ENCODE results near the gene RAD51B.

RAD51B gene

GRCh38 chr14:68143341-68143841, 323.8 kb downstream of the RAD51B start:
- Histone ChIP-seq H3K4me2 (ENCODE audit: low read depth, low read length) (no peak overlapping the region), H4K20me1 (ENCODE audit: insufficient read depth, low read length) (no peaks in the 10 kb centered on the region), H3K79me2 (ENCODE audit: low read length) (no peaks in the 10 kb centered on the region), H3K9me3 (replicated peaks; ENCODE audit: insufficient read depth, low read length) (no peaks in the 10 kb centered on the region), H3K4me1 (ENCODE audit: low read length) (no peaks in the 10 kb centered on the region), H3K27ac (ENCODE audit: low read length) (no peak overlapping the region), H3K27me3 (replicated peaks; ENCODE audit: insufficient read depth, low read length) (no peaks in the 10 kb centered on the region), H3K9ac (ENCODE audit: low read length) (no peak overlapping the region), H2AFZ (ENCODE audit: low read length) (no peak overlapping the region), H3K36me3 (replicated peaks; ENCODE audit: insufficient read depth, low read length) (no peaks in the 10 kb centered on the region), H3K4me3 (ENCODE audit: low read length) (no peak overlapping the region), H3F3A (ENCODE audit: insufficient read depth, low read length) (no peaks in the 10 kb centered on the region), H3K9me2 (replicated peaks; ENCODE audit: insufficient read depth, low read length) (no peaks in the 10 kb centered on the region)
- TF ChIP-seq, protein P1, sequence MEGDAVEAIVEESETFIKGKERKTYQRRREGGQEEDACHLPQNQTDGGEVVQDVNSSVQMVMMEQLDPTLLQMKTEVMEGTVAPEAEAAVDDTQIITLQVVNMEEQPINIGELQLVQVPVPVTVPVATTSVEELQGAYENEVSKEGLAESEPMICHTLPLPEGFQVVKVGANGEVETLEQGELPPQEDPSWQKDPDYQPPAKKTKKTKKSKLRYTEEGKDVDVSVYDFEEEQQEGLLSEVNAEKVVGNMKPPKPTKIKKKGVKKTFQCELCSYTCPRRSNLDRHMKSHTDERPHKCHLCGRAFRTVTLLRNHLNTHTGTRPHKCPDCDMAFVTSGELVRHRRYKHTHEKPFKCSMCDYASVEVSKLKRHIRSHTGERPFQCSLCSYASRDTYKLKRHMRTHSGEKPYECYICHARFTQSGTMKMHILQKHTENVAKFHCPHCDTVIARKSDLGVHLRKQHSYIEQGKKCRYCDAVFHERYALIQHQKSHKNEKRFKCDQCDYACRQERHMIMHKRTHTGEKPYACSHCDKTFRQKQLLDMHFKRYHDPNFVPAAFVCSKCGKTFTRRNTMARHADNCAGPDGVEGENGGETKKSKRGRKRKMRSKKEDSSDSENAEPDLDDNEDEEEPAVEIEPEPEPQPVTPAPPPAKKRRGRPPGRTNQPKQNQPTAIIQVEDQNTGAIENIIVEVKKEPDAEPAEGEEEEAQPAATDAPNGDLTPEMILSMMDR (IDR thresholded peaks at IDR 0.05; ENCODE audit: low read length): no peak
- TF ChIP-seq EZH2phosphoT487 (IDR thresholded peaks at IDR 0.05; ENCODE audit: low read length): no peak
- no peak for TF ChIP-seq EZH2 (optimal IDR thresholded peaks at IDR 0.05; ENCODE audit: low read depth, low read length)
- no peak for DNase-seq

DNA sequence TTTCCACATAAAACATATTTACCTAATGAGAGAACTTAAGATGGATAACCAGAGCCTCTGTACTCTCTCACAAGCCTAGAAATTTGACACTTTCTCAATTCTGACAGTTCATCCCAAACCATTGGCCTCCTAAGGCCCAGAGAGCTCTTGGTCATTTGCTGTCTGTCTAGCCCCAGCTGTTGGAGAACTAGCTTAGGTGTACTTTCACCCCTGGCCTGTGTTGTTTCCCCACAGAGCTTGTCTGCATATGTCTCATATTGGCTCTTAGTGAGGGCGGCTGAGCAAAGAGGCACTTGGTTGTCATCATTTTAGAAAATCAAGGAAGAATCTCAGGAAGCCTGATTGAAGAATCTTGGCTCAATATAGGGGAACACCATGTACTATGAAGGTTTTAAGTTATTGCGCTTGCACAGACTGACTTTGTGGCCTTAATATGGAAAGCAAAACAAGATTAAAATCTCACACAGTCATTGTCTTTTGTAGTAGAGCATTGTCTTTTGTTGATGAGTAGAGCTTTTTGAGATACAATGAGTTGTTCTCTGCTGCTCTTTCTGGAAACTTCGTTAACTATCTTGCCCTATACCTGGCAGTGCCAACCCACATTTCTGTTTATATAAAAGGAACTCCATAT, 324.6 kb downstream of the RAD51B start:
- no peaks in the 10 kb centered on the region for H3K9me2 ChIP-seq (replicated peaks; ENCODE audit: insufficient read depth, low read length)
- H3F3A ChIP-seq (ENCODE audit: insufficient read depth, low read length): no peaks in the 10 kb centered on the region
- TF ChIP-seq EZH2 (optimal IDR thresholded peaks at IDR 0.05; ENCODE audit: low read depth, low read length) (no peak), EZH2phosphoT487 (IDR thresholded peaks at IDR 0.05; ENCODE audit: low read length) (no peak)
- TF ChIP-seq, protein P1 (IDR thresholded peaks at IDR 0.05; ENCODE audit: low read length): no peak
- no peak overlapping the region for H2AFZ ChIP-seq (ENCODE audit: low read length)
- H3K9ac ChIP-seq (ENCODE audit: low read length): no peak overlapping the region
- H3K36me3 ChIP-seq (replicated peaks; ENCODE audit: insufficient read depth, low read length): no peaks in the 10 kb centered on the region
- no peaks in the 10 kb centered on the region for H3K79me2 ChIP-seq (ENCODE audit: low read length)
- H3K27me3 ChIP-seq (replicated peaks; ENCODE audit: insufficient read depth, low read length): no peaks in the 10 kb centered on the region
- no peaks in the 10 kb centered on the region for H4K20me1 ChIP-seq (ENCODE audit: insufficient read depth, low read length)
- H3K27ac ChIP-seq (ENCODE audit: low read length): no peak overlapping the region
- H3K4me1 ChIP-seq (ENCODE audit: low read length): no peaks in the 10 kb centered on the region
- H3K4me2 ChIP-seq (ENCODE audit: low read depth, low read length): no peak overlapping the region
- H3K9me3 ChIP-seq (replicated peaks; ENCODE audit: insufficient read depth, low read length): no peaks in the 10 kb centered on the region
- DNase-seq: no peak
- H3K4me3 ChIP-seq (ENCODE audit: low read length): no peak overlapping the region

DNA sequence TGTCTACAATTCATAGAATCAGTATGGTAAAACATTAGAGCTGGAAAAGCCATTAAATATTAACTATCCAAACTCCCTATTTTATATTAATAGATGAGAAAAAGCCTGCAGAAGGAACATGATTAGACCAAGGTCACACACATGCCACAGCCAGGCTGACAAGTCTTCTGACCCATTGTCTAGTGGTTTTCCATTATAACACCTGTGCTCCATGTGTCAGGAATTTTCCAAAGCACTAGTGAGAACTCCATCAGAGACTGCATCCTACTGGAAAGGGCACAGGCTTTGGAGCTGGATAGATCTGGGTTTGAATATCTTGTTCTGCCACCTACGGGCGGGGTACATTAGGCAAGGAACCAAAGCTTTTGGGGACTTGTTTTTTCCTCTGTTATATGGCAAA, 325.5 kb downstream of the RAD51B start:
- Histone ChIP-seq H3F3A (ENCODE audit: insufficient read depth, low read length) (no peaks in the 10 kb centered on the region), H3K27me3 (replicated peaks; ENCODE audit: insufficient read depth, low read length) (no peaks in the 10 kb centered on the region), H3K9ac (ENCODE audit: low read length) (no peak overlapping the region), H3K9me2 (replicated peaks; ENCODE audit: insufficient read depth, low read length) (no peaks in the 10 kb centered on the region), H3K36me3 (replicated peaks; ENCODE audit: insufficient read depth, low read length) (no peaks in the 10 kb centered on the region), H3K79me2 (ENCODE audit: low read length) (no peaks in the 10 kb centered on the region), H3K9me3 (replicated peaks; ENCODE audit: insufficient read depth, low read length) (no peaks in the 10 kb centered on the region), H2AFZ (ENCODE audit: low read length) (no peak overlapping the region), H3K4me1 (ENCODE audit: low read length) (no peaks in the 10 kb centered on the region), H3K27ac (ENCODE audit: low read length) (no peak overlapping the region), H3K4me3 (ENCODE audit: low read length) (no peak overlapping the region), H3K4me2 (ENCODE audit: low read depth, low read length) (no peak overlapping the region), H4K20me1 (ENCODE audit: insufficient read depth, low read length) (no peaks in the 10 kb centered on the region)
- TF ChIP-seq, protein P1 (IDR thresholded peaks at IDR 0.05; ENCODE audit: low read length): no peak
- TF ChIP-seq EZH2 (optimal IDR thresholded peaks at IDR 0.05; ENCODE audit: low read depth, low read length) (no peak), EZH2phosphoT487 (IDR thresholded peaks at IDR 0.05; ENCODE audit: low read length) (no peak)
- no peak for DNase-seq
